Forelimb muscle (tissue), 1 donor: ENCODE measurements around the gene VAMP2. TPM values are rescaled to one million over a fixed set of nuclear protein-coding genes. Genes with fewer than 3 reads are reported as not detected.
"Not testable (repeated sequence)": the region's sequence is repeated elsewhere in the genome, so short reads cannot be mapped to it uniquely, and the experiment has no call there.

Experiments used
- DNase-seq: peaks from one replicate; pipeline ENCODE4 v3.0.0-alpha.2; 2013; ENCODE audit warnings: low read depth
- polyA plus RNA-seq: library from polyadenylated mRNA; unstranded; fragments of 120-200 nt; gene quantifications from one replicate; pipeline ENCODE4 v1.2.1, GENCODE V29; 2013; ENCODE audit not compliant: insufficient read length

The VAMP2 gene
- polyA plus RNA-seq, 1 donor, result 61.9 TPM

DNA sequence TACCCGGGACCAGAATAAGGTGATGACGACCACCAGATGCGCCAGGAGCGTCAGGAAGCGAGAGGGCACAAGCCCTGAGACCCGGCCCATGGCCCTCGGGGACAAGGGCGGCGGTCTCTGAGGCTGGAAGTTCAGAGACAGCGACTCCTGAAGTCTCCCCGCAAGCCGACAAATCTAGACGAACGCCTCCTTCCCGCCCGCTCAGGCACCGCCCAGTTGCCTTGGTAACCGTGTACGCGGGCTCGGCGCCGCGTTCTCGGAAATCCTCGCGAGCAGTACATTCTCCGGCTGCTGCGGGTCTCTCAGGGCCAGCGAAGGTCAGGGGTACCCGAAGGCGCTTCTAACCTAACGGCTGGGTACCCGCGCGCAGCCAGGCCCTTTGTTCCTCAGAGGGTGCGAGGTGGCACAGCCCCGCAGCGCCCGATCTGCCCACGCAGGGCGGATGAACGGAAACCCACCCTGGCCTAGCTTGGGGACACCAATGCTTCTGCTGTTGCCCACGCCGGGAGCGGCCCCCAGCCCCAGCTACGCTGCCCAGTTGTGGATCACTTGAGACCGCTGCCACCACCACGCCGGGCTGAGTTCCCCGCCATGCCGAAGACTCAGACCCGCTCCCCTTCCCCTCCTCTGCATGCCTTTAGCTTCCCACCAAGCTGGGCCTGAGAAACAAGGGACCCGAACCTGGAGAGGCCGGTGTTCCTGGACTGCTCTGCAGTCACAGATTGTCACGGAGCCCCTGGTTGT lies 13.6 kb upstream of the VAMP2 start, which contains the start of gene TMEM107:
Gene TMEM107 (minus strand): TSS at position 184 of the 744 bp plus-strand sequence. CDS start 94 bp downstream, at position 90.
- no peak for DNase-seq

DNA sequence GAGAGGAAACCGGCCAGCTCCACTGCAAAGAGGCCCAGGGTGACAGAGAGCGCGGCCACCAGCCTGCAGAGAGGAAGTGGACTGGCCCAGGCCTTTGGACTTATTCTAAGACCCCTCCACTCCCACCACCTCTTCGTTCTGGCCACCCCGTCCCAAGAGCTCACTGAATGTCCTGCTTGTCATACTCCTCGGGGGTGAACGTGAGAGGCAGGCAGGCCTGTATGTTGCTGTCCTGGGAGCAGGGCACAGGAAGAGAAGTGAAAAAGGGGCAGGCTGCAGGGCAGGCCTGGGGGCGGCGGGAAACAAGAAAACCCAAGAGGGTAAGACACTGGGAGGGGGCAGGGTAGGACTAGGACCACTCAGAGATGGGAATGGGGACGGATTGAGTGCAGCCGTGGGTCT lies 13.0 kb upstream of the VAMP2 start:
- no peak for DNase-seq

DNA sequence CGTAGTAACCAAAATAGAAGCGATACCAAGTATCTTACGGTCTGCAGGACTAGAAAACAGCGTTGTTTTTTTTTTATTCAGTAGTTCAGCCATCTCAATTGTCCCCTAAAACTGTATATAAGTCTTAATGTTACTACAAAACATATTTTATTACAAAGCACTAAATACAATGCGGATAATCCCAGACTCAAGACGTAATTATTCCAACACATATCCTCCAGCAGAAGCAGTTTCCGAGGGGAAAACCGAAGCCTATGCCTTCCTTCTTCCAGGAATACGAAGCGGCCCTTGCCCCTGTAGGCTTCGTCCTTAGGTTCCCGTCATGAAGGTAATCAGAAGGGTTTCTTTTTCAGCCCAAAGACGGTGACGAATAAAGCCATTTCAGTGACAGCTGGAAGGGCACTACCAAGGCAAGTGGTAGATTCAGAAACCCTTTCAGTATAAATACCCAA lies 11.1 kb upstream of the VAMP2 start:
- DNase-seq, result no peak

DNA sequence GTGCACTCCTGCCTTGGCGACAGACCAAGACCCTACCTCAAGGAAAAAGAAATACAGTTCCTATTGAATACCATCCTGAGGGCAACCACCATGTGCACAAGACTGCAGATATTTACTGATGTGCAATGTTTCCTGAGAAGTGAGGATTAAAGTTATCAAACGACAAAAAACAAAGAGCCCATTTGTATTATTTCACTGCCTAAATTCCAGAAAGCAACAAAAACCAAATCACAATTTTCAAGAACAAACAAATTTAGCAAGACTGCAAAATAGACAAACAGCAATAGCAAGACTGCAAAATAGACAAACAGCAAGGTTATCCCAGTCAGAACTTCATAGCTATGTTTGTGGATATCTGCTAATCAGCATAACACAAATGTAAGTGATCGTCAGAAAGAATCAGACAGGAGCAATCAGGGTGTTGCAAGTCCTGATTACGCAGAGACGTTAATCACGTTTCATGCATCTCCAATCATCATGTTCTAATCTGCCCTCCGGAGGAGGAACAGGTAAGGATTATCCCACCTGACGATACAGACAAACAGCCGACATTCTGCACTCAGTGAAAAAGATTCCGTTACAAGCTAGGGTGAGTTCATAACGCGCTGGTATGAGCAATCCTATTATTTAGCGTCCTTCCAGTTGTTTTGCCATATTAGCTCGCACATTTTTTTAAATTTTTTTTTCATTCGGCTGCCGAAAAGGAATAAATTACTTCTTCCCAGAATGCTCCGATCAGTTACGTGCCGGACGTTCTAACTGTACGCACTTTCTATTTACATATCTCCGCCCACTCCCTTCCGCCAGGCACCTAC lies 10.5 kb upstream of the VAMP2 start:
- peak; percentile 98 for DNase-seq

DNA sequence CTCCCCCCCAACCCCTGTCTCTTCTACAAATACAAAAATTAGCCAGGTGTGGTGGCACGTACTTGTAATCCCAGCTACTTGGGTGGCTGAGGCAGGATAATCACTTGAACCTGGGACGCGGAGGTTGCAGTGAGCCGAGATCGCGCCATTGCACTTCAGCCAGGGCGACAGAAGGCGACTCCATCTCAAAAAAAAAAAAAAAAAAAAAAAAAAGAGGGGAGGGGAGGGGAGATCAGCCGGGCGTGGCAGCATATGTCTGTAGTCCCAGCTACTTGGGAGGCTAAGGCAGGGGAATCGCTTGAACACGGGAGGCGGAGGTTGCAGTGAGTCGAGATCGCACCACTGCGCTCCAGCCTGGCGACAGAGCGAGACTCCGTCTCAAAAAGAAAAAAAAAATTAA lies 7.4 kb upstream of the VAMP2 start:
- not testable (repeated sequence) for DNase-seq

DNA sequence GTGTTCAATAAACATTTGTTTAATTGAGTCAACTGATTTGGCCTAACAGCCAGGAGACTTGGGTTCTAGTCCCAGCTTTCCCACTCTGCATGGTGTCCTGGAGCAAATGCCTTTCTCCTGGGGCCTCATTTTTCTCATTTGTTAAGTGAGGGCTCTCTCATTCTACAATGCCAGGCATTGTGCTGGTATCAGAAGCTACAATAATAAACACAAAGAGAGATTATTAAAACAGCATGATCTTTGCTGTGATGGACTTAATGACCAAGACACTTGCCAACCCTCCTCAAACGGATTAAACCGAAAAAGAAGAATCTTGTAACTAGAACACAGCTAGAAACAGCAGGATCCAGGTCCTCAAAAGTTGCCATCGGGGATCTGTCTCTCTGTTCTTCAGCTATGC lies 4.8 kb upstream of the VAMP2 start:
- DNase-seq, result no peak

DNA sequence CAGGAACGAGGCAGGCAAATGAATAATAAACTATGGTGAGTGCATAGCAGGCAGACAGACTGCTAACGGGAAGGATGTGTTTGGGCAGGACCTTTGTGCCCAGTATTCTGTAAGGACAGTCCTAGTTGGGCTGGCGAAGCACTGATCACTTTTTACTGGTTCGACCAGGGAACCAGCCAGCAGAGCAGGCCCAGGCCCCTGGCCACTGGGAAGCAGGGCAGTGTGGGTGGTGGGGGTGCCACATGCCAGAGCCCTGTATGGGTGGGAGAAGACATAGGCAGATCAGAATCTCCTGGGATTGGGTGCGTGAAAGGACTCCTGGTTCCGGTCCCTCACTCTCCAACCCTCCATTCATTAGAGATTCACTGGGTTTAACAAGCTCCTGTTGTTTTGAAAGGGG lies 4.0 kb upstream of the VAMP2 start:
- no peak for DNase-seq

DNA sequence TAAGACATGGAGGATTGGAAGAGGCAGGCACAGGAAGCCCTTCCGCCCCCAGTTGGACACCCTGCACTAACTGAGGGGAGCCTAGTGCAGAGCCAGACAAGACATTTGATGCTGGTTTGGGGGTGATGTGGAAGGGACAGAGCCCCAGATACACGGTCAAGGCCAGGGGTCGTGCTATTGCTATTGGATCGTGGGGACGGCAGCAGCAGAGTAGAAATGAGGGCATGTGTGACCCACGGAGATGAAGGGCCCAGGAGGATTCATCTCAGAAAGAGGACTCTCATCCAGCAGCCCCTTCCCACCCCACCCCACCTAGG lies 2.0 kb upstream of the VAMP2 start:
- DNase-seq, result no peak

DNA sequence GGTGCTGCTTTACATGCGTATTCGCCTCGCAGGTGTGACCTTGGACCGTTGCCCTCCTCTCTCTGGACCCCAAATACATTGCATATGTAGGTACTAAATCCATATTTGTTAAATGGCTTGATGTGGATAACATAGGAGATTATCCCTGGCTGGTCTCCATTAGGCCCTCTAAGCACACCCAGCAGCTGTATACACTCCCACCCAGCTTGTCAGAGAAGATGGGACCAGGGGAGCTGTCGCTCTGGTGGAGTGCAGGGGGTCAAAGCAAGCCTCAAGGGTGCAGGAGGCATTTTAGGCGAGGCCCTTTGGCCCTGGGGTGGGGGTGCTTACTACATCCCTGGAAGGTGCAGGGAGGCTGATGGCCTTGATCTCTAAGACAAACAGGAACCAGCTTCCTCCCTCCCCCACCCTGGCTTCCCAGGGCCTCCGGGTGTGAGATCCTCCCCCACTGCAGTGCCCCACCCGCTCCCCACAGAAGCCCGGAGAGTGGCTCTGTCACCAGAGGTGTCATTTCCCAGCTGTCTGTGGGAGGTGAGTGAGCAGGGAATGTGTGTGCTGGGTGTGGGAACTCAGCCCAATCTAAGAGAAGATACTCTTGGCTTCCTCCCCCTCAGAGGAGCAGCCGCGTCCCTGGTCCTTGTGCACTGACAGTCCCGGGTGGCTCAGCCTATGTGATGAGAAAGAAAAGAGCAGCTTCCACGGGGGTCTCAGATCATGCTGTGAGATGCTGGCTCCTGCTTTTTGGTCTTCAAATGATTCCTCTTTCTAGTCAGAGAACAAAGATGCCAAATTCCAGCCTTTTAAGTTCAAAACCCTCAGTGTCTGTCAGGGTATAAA lies 1.4 kb upstream of the VAMP2 start:
- DNase-seq, result no peak

DNA sequence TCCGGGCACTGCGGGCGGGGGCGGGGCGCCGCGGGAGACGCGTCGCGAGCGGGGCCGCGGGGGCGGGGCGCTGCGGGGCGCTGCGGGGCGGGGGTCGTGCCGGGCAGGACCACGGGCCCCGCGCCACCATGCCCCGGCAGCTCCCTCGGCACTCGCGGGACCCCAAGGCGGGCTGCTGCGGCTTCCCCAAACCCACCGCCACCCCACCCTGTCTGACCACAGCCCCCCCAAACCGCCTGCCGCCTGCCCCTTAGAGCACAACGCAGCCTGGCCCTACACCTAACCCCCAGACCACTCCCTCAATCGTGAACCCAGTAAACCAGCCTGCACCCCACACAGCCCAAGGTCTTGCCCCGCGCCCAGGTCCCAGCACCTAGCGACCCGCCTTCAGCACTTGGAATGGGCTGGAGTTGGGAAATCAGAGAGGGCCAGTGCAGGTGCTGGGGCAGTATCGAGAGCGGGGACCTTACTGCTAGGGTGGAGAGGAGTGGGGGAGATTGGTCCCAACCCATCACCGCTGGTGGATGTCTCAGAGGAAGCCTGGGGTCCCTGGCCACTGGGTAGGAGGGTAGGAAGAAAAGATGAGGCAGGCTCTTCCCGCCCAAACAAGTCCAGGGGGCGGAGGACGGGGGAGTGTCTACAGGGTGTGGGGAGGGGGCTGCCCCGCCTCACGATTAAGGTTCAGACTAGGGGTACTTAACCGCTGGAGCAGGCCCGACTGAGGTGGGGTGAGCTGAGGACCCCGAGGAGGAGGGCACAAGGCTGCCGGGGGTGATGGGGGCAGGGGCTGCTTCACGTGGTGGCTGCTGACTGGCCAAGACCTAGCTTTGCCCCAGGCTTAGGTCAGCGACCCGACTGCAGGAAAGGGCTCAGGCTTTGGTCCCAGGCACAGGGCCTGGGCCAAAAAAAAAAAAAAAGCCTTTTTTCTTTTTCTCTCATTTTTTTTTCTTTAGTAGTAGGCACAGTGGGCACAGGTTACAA lies 539 bp upstream of the VAMP2 start:
- DNase-seq, result no peak

DNA sequence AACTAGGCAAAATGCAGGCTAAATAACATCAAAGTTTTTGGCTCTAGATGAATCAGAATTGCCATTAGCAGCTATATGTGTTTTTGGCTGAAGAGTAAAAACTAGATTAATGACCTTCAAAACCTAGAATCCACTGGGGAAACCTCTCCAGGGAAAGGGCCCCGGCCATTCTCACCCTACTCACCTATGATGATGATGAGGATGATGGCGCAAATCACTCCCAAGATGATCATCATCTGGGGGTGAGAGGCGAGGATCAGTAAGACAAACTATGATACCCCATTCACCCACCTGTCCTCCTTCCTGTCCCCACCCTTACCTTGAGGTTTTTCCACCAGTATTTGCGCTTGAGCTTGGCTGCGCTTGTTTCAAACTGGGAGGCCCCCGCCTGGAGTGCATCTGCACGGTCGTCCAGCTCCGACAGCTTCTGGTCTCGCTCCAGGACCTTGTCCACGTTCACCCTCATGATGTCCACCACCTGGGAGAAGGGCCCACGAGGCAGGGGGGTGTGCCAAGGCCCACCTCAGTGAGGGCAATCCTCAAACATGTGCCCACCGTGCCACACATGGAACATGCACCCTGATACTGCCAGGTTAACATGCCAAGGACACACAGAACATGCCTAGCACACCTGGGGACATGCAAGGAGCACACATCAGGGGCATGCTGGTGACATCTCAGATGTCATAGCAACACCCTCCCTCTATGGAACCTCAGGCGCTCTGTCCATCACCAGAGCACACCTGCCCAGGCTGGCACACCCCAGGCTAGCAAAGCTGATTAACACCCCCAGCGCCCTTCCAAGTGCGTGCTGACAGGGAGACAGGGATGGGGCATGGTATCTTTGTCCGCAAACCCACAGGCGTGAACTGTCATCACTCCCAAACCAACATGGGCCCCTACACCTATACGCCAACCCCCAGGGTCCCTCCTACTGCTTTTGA lies 1.2 kb downstream of the VAMP2 start:
- DNase-seq, result no peak

DNA sequence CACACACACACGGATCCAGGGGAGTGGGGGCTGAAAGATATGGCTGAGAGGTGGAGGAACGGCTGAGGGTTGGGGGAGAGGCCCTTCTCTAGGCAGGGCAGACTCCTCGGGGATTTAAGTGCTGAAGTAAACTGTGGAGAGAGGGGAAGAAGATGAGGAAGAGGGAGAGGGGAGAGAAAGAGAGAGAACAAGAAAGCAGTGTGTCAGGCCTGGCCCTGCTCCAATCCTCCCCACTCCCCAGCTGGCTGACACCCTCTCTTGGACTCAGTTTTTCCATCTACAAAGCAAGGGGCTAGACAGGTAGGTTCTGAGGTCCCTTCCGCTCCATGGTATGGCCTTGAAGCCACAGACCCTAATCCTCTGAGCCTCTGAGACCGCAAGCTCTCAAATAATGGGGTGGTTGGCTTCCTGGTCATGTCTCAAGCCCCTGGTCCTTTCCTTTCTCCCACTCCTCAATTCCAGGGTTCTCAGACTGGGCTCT lies 2.0 kb downstream of the VAMP2 start:
- no peak for DNase-seq

DNA sequence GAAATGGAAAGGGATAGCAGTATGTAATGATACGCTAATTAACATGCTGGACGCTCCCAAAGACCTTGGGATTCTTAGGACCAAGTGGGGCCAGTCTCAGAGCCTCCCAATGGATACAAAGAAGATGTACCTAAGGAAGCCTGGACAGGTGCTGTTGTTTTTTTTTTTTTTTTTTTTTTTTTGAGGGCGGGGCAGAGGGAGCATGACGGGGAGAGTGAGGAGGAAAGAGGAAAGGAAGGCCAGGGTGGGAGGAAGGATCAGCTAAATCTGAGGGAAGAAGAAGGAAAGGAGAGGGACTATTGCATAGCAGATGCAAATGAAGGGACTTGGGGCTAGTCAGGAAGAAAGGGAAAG lies 2.5 kb downstream of the VAMP2 start:
- DNase-seq, result no peak

DNA sequence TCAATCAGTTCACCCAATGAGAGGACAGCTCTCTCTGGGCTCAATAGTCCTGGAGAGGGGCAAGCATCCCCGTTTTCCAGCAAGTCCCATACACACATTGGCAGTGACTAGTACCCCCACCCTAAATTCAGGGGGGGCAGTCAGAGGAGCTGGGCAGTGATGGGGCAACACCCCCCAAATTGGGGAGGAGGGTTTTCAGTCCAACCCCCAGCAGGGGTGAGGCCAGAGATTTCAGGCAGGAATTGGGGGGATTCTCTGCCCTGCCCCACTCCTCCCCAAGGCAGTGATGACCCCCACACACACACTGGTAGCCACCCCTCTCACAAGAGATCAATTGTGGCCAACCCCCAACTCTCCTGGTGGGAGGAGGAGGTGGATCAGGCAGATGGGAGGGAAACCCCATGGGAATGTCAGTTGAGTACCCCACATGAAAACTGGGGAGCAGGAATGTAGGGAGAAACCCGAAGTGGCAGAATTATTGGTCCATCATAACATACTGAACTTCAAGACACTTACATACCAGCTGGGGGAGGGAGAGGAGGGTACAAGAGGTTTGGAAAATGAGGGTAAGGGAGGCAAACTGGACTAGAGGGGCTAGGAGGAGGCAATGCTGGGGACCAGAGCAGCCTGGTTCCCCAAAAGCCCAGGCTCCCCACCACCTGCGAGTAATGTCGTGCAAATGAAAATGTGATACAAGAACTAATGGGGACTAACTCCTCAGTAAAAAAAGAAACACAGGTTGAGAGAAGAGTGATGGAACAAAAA lies 3.1 kb downstream of the VAMP2 start:
- no peak for DNase-seq

DNA sequence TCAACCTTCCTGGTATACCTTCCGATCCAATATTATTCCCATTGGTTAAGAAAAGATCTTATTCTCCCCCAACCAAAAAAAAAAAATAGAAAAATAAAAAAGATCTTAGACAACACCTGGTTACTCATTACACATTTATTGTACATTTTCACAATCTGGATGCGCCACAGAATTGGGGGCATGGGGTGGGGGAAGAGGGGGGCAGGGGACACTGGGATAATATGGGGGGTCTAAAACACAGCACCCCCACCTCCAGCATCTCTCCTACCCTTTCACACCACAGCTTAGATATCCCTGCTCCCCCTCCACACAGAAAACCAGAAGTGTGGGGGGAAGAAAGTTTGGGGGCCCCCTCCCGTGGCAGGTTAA lies 3.7 kb downstream of the VAMP2 start:
- DNase-seq, result no peak

DNA sequence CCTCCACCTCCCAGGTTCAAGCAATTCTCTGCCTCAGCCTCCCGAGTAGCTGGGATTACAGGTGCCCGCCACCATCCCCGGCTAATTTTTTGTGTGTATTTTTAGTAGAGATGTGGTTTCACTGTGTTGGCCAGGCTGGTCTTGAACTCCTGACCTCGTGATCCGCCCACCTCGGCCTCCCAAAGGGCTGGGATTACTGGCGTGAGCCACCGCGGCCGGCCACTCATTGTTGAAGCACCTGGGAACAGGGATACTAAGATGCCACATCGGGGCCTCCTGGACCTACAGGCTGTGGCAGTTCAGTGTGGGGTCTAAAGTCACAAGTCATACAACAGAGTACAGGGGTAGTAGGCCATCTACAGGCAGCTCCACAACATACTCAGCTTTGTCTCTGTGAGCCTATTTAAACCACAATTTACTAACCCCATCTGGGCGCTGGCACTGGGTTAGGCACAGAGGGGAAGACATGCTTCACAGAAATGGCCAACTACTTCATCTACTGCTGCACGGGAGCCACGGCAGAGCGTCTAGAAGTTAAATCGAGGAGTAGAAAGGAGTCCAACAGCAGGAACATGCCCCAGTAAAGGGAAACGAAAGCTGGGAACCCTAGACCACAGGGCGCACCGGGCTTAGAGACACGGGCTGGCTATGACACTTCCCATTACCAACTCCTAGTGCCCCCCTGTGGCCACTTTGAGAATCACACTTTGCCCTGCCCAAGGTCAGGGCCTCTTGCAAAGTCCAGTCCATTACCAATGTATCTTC lies 4.3 kb downstream of the VAMP2 start:
- DNase-seq, result no peak

DNA sequence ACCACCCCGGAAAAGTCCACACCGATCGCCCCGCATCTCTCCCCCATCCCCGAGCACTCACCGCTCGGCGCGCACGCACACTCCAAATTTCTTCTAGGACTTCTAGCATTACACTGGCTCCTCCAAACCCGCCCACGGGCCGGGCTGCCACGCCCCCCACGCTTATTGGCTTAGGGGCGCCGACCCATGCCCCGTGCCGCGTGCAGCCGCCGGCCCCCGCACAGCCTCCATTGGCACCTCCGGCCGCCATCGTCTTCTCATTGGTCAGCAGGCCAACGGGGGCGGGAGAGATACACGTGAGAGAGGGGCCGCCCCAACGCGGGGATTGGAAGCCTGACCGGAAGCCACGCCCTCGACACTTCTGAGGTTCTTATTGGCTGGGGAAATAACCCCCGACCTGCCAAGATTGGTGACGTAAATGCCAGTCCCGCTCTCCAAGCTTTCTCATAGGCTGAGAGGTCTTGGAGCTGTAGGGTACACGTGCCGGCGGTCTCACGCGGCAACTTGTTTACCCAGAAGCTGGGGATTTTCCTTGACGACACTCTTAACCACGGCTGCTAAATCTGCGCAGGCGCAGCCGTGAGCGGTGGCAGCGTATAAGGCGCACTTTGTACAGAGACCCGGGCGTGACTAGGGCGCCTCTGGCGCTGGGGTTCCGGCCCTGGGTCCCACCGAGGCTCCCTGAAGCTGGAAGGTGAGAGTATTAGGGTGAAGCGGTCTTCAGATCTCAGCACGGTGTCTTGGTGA lies 6.3 kb downstream of the VAMP2 start:
- peak; percentile 100 for DNase-seq

DNA sequence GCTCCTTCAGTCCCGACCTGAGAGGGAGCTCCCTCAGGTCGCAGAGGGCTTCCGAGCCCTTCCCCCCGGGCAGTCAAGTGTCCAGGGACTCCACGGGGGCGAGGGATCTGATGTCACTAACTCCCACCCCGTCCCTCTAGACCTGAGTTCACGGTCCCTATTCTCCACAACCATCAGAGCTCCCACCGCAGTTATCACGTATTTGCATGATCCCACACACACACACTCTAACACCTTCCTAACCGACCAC lies 6.8 kb downstream of the VAMP2 start:
- DNase-seq, result no peak
